Endothelial cell of umbilical vein (primary cell): Measurements from ENCODE around the gene C2orf81. TPM values are rescaled to one million over a fixed set of nuclear protein-coding genes. Genes with fewer than 3 reads are reported as not detected.

Experiments used
- BruUV-seq: library from RNA; stranded (reverse); fragments of 400-500 nt; replicated peaks from 2 replicates; lab custom pipeline; 2021; lab: Mats Ljungman, UMichigan
- CTCF ChIA-PET: fragments of 300-600, 350-600 bp; sonication (Branson Sonifier 250); formaldehyde crosslinking; loops from one replicate; lab custom pipeline; 2021; ENCODE audit warnings: antibody characterized with exemption, inconsistent platforms; lab: Charles Lee
- POLR2A ChIA-PET: fragments of 300-600, 350-600 bp; sonication (Branson Sonifier 250); formaldehyde crosslinking; loops from one replicate; lab custom pipeline; 2021; ENCODE audit warnings: antibody characterized with exemption, inconsistent platforms; lab: Charles Lee
- DNase-seq: peaks from one replicate; pipeline ENCODE4 v3.0.0-alpha.2; 2011; ENCODE audit warnings: low read depth, low spot score
- FAIRE-seq: peaks from 2 replicates; lab custom pipeline; 2011; peaks lifted over from hg19 to GRCh38; lab: Jason Lieb, UNC
- H2AFZ ChIP-seq: 2 replicates; pipeline ENCODE4 v1.6.0; 2012; ENCODE audit warnings: low read depth, low read length, control low read depth, inconsistent platforms
- H3K27ac ChIP-seq: 2 replicates; pipeline ENCODE4 v1.5.1; 2011; ENCODE audit warnings: low read depth, mild to moderate bottlenecking, control low read depth, low read length, moderate library complexity; ENCODE audit not compliant: insufficient read depth
- H3K27me3 ChIP-seq, 2 experiments: 2 replicates each; pipeline versions ENCODE4 v1.6.0 to v1.6.1; 2011; ENCODE audit warnings: low read length in 2 of 2, mixed read lengths in 1 of 2; ENCODE audit not compliant: control insufficient read depth in 2 of 2, insufficient read depth in 2 of 2
- H3K36me3 ChIP-seq, 2 experiments: 2 replicates in 1 of 2; 3 replicates in 1 of 2; pipeline ENCODE4 v1.5.1; 2011; ENCODE audit warnings: low read length in 2 of 2, mild to moderate bottlenecking in 1 of 2, moderate library complexity in 1 of 2; ENCODE audit not compliant: control insufficient read depth in 2 of 2, insufficient read depth in 2 of 2; ENCODE audit errors: extremely low read depth in 1 of 2
- H3K4me1 ChIP-seq: 3 replicates; pipeline ENCODE4 v1.5.1; 2011; ENCODE audit warnings: mild to moderate bottlenecking, low read length; ENCODE audit not compliant: control insufficient read depth, insufficient read depth; ENCODE audit errors: extremely low read depth
- H3K4me2 ChIP-seq: 2 replicates; pipeline ENCODE4 v1.6.1; 2011; ENCODE audit warnings: low read length, control low read depth, mixed read lengths; ENCODE audit not compliant: insufficient read depth
- H3K4me3 ChIP-seq, 3 experiments: fragments of 200-600 bp in 1 of 3; sonication (generic), shearing (Covaris generic) in 1 of 3; replicated peaks in 1 of 3; 2 replicates each; pipeline ENCODE4 v1.5.1; 2011 to 2016; ENCODE audit warnings: control low read depth in 3 of 3, low read length in 3 of 3, mild to moderate bottlenecking in 2 of 3, inconsistent platforms in 1 of 3, low read depth in 1 of 3, moderate library complexity in 1 of 3; ENCODE audit not compliant: insufficient read depth in 1 of 3
- H3K79me2 ChIP-seq: 2 replicates; pipeline ENCODE4 v1.6.0; 2012; ENCODE audit warnings: low read length, inconsistent platforms; ENCODE audit not compliant: control insufficient read depth, insufficient read depth
- H3K9ac ChIP-seq: replicated peaks from 2 replicates; pipeline ENCODE3; 2011; ENCODE audit warnings: low read length, control low read depth; ENCODE audit not compliant: insufficient read depth; ENCODE audit errors: extremely low read depth
- H3K9me1 ChIP-seq: replicated peaks from 3 replicates; pipeline ENCODE4 v1.6.0; 2011; ENCODE audit warnings: mild to moderate bottlenecking, low read length; ENCODE audit not compliant: control insufficient read depth, insufficient read depth; ENCODE audit errors: extremely low read depth
- H3K9me3 ChIP-seq: replicated peaks from 2 replicates; pipeline ENCODE4 v1.5.1; 2012; ENCODE audit warnings: low read length, inconsistent platforms; ENCODE audit not compliant: control insufficient read depth, insufficient read depth
- H4K20me1 ChIP-seq: replicated peaks from 2 replicates; pipeline ENCODE3; 2011; ENCODE audit warnings: mild to moderate bottlenecking, low read length; ENCODE audit not compliant: control insufficient read depth, insufficient read depth; ENCODE audit errors: extremely low read depth
- EZH2 ChIP-seq: IDR thresholded peaks from 2 replicates; pipeline ENCODE4 v1.6.1; 2012; ENCODE audit warnings: borderline replicate concordance, low read depth, mild to moderate bottlenecking, moderate library complexity, low read length, inconsistent platforms; ENCODE audit not compliant: severe bottlenecking
- FOS ChIP-seq: IDR thresholded peaks from 2 replicates; pipeline ENCODE4 v1.6.1; 2011; ENCODE audit warnings: mild to moderate bottlenecking, low read length, moderate library complexity, borderline replicate concordance; ENCODE audit not compliant: insufficient read depth
- MAX ChIP-seq: IDR thresholded peaks from 2 replicates; pipeline ENCODE4 v1.6.1; 2011; ENCODE audit not compliant: insufficient read depth, insufficient read length
- MYC ChIP-seq: IDR thresholded peaks from one replicate; pipeline ENCODE4 v1.6.1; 2011; ENCODE audit warnings: mild to moderate bottlenecking, low read depth, low read length
- POLR2A ChIP-seq: IDR thresholded peaks from 2 replicates; pipeline ENCODE4 v1.6.1; 2012; ENCODE audit warnings: low read depth, mild to moderate bottlenecking, control low read depth, low read length
- dilution Hi-C: fragments of 300-500 bp; cut with MboI; formaldehyde crosslinking; loops from one replicate; pipeline ENCODE4 v1.15.0; 2019; ENCODE audit warnings: low sequenced_read_pairs; ENCODE audit not compliant: extremely low pct_ligation_motif_present
- intact Hi-C: fragments of 100-400 bp; cut with micrococcal nuclease; formaldehyde crosslinking; loops from one replicate; pipeline ENCODE4 v1.10.0; 2022
- polyA plus RNA-seq, 4 experiments: library from polyadenylated mRNA; depleted of rRNA in 3 of 4; stranded (reverse) in 3 of 4; unstranded in 1 of 4; fragments of >200 nt; gene quantifications; 2 replicates each; pipeline versions ENCODE4 v1.2.1 to v1.2.3, GENCODE V29; 2011 to 2012; ENCODE audit warnings: missing spikeins in 1 of 4
- total RNA-seq: library from RNA; stranded (reverse); gene quantifications from 2 replicates; pipeline ENCODE4 v1.2.3, GENCODE V29; 2021

C2orf81 gene
- total and polyA plus RNA-seq, 2 donors (not counting 3 experiments of a cell fraction or from before 2014, with no cell fraction given) = 0.17 to 0.71 TPM

- Histone ChIP-seq H3K4me2 (no peak overlapping the region), H3K4me3 (no peak overlapping the region), H3K27me3 (peaks cover 33 to 42% of the 10 kb centered on the region in 2 experiments), H3K27ac (no peak overlapping the region), H3K9me3 (no peaks in the 10 kb centered on the region), H2AFZ (no peak overlapping the region), H3K4me1 (peaks cover 11% of the 10 kb centered on the region), H3K9me1 (no peaks in the 10 kb centered on the region), H3K79me2 (no peaks in the 10 kb centered on the region), H4K20me1 (no peaks in the 10 kb centered on the region), H3K9ac (no peak overlapping the region), H3K36me3 (no peaks in the 10 kb centered on the region)
- DNase-seq = no peak
- dilution Hi-C loops (no loop called here), intact Hi-C loops (no loop called here)
- BruUV-seq = no TSS peak
- ChIA-PET CTCF (no interaction called here), POLR2A (no interaction called here)
- TF ChIP-seq FOS (no peak), POLR2A (no peak), MYC (no peak)
- FAIRE-seq = no peak
Observed at GRCh38 chr2:74416778-74417177, 4.6 kb downstream of the C2orf81 start.

GRCh38 chr2:74415762-74416395 is 5.5 kb downstream of the C2orf81 start:
- H2AFZ ChIP-seq = peak overlapping the region; percentile 83
- H3K79me2 ChIP-seq = no peaks in the 10 kb centered on the region
- peak overlapping the region; percentile 52 for H3K4me2 ChIP-seq
- peak overlapping the region in 1 of 3 experiments; percentile 12 for H3K4me3 ChIP-seq
- no peak for FAIRE-seq
- no TSS peak for BruUV-seq
- no peak overlapping the region for H3K9ac ChIP-seq
- dilution Hi-C loops (no loop called here), intact Hi-C loops (loop anchor here (1.0 kb wide), 1 partner anchor 16 kb away; no protein-coding TSS in a partner anchor)
- H3K9me1 ChIP-seq = no peaks in the 10 kb centered on the region
- H4K20me1 ChIP-seq = no peaks in the 10 kb centered on the region
- ChIA-PET POLR2A (no interaction called here), CTCF (interaction anchor here (1.8 kb wide), 1 partner anchor 24 kb away, joined by 5 read pairs; no protein-coding TSS in a partner anchor)
- no peak for DNase-seq
- H3K4me1 ChIP-seq = peaks cover 6% of the 10 kb centered on the region
- no peaks in the 10 kb centered on the region for H3K36me3 ChIP-seq
- peak; percentile 27 for TF ChIP-seq EZH2
- no peak for TF ChIP-seq MAX
- peaks cover 33 to 42% of the 10 kb centered on the region in 2 experiments for H3K27me3 ChIP-seq
- no peaks in the 10 kb centered on the region for H3K9me3 ChIP-seq
- no peak overlapping the region for H3K27ac ChIP-seq
